ENCODE measurements around the gene MRPS27.

DNA sequence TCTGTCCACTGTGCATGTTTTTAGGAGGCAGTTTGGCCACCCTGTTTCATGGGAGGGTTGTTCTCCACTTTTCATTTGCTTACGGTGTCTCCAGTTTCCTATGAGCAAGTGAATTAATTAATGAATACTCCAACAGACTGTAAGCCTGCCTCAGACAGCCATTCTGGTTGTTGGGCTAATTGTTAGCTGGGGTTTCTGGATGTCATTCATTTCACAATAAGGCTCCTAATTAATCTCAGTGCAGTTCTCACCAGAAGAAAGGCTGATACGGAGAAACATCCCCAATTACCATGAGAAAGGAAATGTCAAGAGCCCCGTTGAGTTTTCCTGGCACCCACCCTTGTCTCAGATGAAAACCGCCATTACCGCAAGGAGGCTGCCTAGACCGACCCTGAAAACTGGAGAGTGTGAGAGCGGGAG is 136.9 kb downstream of the MRPS27 start:
- TF ChIP-seq POLR2AphosphoS5 (IDR thresholded peaks at IDR 0.05; ENCODE audit: low read depth, low read length) = no peak
- no peak for TF ChIP-seq SIN3A (IDR thresholded peaks at IDR 0.05; ENCODE audit: borderline replicate concordance, insufficient read depth, low read length)
- no peak for TF ChIP-seq TAF1 (IDR thresholded peaks at IDR 0.05; ENCODE audit: borderline replicate concordance, insufficient read depth, low read length)
